ES-I3 (cell line): ENCODE data around the gene WDR7.

ENCODE experiments used
- H3K36me3 ChIP-seq: 2 replicates; pipeline ENCODE4 v1.6.1; 2013; ENCODE audit warnings: mild to moderate bottlenecking, low read length, control low read depth, moderate library complexity; ENCODE audit not compliant: insufficient read depth
- H3K4me1 ChIP-seq: 2 replicates; pipeline ENCODE4 v1.6.1; 2013; ENCODE audit warnings: mild to moderate bottlenecking, control low read depth, low read length; ENCODE audit not compliant: insufficient read depth
- H3K9ac ChIP-seq: 2 replicates; pipeline ENCODE4 v1.6.1; 2013; ENCODE audit warnings: low read depth, mild to moderate bottlenecking, low read length, moderate library complexity
- H3K9me3 ChIP-seq: 2 replicates; pipeline ENCODE4 v1.6.1; 2013; ENCODE audit warnings: mild to moderate bottlenecking, low read length, moderate library complexity; ENCODE audit not compliant: control insufficient read depth, insufficient read depth

The WDR7 gene

DNA sequence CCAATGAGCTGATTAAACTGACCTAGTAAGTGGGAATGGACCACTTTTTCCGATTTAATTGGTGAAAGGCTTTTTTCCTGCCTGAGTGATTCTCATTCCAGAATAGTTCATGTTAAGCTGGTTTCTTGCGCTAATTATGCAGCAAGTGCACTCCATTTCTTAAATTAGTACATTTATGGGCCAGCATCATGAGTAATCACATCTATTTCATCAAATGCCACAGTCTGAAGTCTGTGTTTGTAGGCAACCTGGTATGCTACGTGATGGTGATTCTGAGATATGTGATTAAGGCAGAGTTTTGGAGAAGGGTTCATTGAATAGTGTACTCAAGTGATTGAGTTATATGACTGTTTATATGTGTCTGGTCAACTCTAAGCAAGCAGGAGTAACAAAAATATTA is 367.7 kb downstream of the WDR7 start:
- Histone ChIP-seq H3K4me1 (0 out of 2 replicates have a peak, but pooled peaks cover 3% of the 10 kb centered on the region), H3K9ac (no peak overlapping the region), H3K36me3 (no peaks in the 10 kb centered on the region), H3K9me3 (no peaks in the 10 kb centered on the region)

DNA sequence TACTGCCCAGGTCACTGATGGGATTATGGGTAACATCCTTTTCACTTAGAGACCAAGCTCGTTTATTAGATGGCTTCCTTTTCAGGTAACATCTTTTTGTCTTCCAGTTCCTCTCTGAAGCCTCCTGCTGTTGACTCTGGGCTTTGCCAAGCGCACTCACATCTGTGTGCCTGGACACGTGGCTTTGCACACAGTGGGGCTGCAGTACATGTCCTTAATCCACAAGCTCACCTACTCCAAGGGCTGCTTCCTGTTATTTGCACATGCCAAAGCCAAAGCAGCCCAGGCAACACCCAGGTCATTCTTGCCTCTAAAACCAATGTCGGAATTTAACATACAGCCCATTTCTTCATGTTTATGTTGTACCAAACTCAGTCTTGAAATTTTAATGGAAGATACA is 371.6 kb downstream of the WDR7 start:
- no peaks in the 10 kb centered on the region for H3K9me3 ChIP-seq
- H3K9ac ChIP-seq: no peak overlapping the region
- H3K36me3 ChIP-seq: no peaks in the 10 kb centered on the region
- 0 out of 2 replicates have a peak, but pooled peaks cover 6% of the 10 kb centered on the region for H3K4me1 ChIP-seq

DNA sequence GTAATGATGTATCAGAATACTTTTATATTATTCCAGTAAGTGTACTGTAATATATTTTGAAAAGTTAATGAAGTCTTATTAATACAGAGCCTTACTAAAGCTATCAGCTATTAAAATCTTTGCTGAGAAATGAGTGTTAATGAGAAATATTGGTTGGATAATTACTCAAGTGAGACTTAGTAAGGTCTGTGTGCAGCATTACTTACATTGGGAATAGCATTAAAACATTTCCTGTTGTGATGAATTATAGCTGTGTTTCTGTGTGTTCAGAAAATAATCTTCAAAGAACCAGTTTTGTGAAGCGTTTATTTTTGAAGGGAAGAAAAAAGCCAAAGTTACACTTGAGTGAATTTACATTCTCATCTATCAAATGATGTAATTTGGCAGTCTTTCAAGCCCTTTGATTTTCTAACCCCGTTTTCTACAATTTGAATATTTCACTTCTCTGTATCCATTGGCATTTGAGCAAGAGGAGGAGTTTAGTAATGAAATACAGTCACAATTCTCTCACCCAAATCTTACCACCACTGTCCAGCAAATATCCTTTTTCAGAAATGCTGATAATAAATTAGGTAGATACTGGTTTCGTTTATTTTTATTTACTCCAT is 372.2 kb downstream of the WDR7 start:
- Histone ChIP-seq H3K36me3 (no peaks in the 10 kb centered on the region), H3K9ac (no peak overlapping the region), H3K4me1 (0 out of 2 replicates have a peak, but pooled peaks cover 6% of the 10 kb centered on the region)

DNA sequence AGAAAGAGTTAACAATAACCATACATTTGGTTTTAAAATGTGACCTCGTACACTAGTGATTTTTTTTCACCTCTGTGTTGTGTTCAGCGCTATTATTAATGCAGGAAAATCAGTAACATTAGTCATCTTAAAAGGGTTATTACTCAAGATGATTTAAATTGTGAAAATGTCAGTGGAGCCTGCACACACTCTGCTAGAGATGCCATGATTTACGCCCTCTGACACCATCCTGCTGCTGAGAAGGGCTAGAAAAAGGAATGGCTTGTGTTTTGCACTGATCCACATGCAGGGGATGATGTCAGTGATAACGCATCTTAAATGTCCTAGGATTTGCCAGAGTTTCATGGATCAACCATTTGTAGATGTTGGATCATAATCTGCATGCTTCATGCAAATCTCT is 374.4 kb downstream of the WDR7 start:
- Histone ChIP-seq H3K36me3 (no peaks in the 10 kb centered on the region), H3K4me1 (0 out of 2 replicates have a peak, but pooled peaks cover 6% of the 10 kb centered on the region), H3K9me3 (no peaks in the 10 kb centered on the region), H3K9ac (no peak overlapping the region)

More for the DNA sequence above, 372.2 kb downstream of the WDR7 start:
- H3K9me3 ChIP-seq: no peaks in the 10 kb centered on the region

DNA sequence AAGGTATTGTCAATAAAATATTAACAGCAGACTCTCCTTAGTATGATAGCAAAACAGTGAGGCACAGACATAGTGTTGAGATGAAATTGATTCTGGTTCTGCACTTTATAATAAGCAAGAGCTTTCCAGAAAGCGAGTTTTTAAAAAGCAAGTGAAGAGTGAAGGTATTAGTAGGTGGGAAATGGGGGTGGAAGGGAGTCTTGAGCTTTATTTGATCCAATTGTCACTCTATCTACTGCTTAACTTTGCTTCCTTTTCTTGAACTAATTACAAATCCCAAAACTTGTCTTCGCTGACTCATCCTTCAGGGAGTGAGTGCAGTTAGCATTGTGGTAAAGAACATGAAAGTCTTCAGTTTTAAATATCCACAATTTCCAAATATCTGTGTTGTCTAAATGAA is 375.2 kb downstream of the WDR7 start:
- H3K9ac ChIP-seq: no peak overlapping the region
- H3K36me3 ChIP-seq: no peaks in the 10 kb centered on the region
- H3K4me1 ChIP-seq: peaks cover 11% of the 10 kb centered on the region; the same call in 1 of the 2 replicates
- H3K9me3 ChIP-seq: no peaks in the 10 kb centered on the region

DNA sequence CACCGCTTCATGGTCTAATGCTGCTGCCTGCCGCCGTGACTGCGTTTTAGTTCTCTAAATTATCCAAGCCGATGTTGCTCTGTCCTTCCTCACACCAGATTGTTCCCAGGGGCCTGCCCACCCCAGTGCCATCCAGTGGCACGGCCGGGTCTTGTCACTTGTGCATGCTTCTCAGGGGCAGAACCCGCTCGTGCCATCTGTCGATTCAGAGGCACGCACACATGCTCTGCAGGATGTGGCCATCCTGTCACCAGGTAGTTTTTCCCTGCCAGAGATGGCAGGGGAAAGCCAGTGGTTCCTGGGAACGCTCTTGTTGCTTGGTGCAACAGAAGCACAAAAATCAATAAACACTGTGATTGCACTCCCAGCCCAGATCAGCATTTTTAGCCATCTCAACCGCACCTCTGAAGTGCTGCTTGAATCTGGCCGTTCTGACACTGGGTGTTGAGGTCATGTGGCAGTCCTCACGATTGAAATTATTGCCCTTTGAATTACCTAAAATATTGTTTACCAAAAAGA is 376.1 kb downstream of the WDR7 start:
- peaks cover 11% of the 10 kb centered on the region; the same call in 1 of the 2 replicates for H3K4me1 ChIP-seq
- no peaks in the 10 kb centered on the region for H3K36me3 ChIP-seq
- no peak overlapping the region for H3K9ac ChIP-seq
- H3K9me3 ChIP-seq: no peaks in the 10 kb centered on the region

DNA sequence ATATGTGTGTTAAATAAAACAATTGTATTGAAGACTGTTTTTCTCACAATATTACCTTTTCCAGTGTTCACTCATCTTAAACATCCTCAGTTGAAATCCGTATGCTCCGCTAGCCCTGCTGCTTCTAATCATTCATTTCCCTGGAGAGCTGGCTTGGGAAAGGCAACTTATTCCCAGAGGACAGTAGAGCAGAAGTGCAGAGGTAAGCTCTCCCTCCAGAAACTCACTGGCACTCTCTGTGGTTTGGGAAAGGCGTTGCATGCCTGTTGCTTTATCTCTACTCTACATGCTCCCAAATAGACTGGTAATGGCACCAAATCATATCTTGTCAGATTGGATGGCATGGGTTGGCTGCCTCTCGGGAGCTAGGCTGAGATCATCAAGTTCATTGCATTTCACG is 378.6 kb downstream of the WDR7 start:
- Histone ChIP-seq H3K9me3 (no peaks in the 10 kb centered on the region), H3K4me1 (peaks cover 11% of the 10 kb centered on the region; the same call in 1 of the 2 replicates), H3K9ac (no peak overlapping the region), H3K36me3 (no peaks in the 10 kb centered on the region)

DNA sequence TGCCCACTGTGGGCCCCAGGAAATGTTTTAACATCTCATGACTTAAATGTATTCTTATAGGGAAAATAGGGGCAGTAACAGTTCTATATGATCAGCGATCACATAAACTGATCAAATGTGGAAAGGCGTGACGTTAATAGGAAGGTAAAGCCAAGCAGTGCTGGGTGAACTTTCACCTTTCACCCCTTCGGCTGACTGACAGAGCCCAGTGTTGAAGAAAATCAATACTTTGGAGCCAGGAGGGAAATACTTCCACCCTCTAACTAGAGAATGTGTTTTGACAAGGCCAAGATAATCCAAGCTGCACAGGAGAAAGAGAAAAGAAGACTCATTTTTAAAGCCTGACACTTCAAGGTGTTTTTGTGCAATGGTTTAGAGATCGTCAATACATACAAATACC is 379.3 kb downstream of the WDR7 start:
- Histone ChIP-seq H3K9me3 (no peaks in the 10 kb centered on the region), H3K36me3 (no peaks in the 10 kb centered on the region), H3K9ac (no peak overlapping the region), H3K4me1 (peaks cover 11% of the 10 kb centered on the region; the same call in 1 of the 2 replicates)

DNA sequence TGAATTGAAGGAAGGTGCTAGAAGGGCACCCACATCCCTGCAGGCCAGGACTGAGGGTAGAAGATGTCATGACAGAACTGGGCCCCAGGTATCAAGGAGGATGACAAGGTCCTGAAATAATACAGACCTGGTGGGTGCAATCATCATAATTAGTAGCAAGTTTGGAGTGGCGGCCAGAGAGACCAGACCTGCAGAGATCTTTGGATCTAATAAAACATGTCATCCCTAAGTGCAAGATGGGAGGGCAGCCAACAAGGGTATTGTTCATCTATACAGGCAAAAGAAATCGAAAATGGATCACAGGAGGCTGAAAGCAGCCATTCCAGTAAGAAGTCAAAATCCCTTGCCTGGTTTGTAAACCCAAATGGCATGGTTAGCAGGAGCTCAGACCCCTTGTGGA is 384.4 kb downstream of the WDR7 start:
- Histone ChIP-seq H3K36me3 (no peaks in the 10 kb centered on the region), H3K9ac (no peak overlapping the region), H3K4me1 (peaks cover 5% of the 10 kb centered on the region; the same call in 1 of the 2 replicates), H3K9me3 (no peaks in the 10 kb centered on the region)

DNA sequence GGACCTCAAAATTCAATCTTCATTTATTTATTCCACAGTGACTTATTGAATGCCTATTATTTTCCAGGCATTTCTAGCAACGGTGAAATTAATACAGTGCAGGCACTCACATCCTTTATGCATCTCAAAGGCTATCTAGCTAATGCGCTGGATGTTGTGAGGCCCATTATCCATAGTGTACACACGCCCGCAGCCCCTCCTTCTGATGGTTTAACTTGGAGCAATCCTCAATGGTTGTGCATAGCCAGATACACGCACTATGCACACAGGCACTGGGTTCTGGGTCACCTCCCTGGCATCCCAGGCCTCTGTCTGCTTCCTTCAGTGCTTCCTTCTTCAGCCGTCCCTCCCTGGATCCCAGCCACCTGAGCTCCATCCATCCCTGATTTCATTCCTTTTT is 387.2 kb downstream of the WDR7 start:
- no peak overlapping the region for H3K9ac ChIP-seq
- no peaks in the 10 kb centered on the region for H3K9me3 ChIP-seq
- no peaks in the 10 kb centered on the region for H3K36me3 ChIP-seq
- H3K4me1 ChIP-seq: no peaks in the 10 kb centered on the region

DNA sequence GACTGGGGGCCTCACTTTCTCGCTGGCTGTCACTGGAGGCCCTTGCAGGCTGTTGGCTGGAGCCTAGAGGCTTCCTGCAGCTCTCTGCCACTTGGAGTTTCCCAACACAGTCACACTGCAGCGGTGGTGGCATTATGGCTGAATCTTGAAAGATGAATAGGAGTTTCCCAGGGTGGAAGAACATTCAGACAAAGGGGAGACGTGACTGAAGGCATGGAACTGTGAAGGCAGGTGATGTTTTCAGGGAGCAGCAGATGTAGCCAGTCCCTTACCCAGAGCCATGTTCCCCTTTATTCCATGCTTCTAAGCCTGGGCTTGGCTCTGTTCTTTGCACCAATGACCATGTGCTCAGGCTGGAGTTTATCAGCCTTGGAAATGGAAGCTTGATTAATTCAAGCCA is 389.0 kb downstream of the WDR7 start:
- H3K36me3 ChIP-seq: no peaks in the 10 kb centered on the region
- no peaks in the 10 kb centered on the region for H3K9me3 ChIP-seq

DNA sequence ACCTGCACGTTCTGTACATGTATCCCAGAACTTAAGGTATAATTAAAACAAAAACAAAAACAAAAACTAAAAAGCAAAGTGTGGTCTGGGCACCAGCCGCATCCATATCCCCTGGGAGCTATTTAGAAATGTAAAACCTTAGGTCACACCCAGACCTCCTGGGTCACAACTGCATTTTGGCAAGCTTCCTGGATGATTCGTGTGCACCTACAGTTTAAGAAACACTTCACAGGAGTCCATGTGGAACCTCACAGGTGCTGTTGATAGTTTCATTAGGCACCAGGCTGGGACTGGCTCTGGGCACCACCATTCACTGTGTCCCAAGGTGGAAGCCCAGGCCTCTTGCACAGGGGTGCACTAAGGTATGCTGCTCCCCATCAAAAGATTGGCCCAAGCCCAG is 392.1 kb downstream of the WDR7 start:
- Histone ChIP-seq H3K36me3 (no peaks in the 10 kb centered on the region; the same call in 1 of the 2 replicates), H3K9me3 (peaks cover 6% of the 10 kb centered on the region; the same call in 1 of the 2 replicates), H3K9ac (no peak overlapping the region), H3K4me1 (no peaks in the 10 kb centered on the region)

More for the DNA sequence above, 389.0 kb downstream of the WDR7 start:
- Histone ChIP-seq H3K4me1 (no peaks in the 10 kb centered on the region), H3K9ac (no peak overlapping the region)

DNA sequence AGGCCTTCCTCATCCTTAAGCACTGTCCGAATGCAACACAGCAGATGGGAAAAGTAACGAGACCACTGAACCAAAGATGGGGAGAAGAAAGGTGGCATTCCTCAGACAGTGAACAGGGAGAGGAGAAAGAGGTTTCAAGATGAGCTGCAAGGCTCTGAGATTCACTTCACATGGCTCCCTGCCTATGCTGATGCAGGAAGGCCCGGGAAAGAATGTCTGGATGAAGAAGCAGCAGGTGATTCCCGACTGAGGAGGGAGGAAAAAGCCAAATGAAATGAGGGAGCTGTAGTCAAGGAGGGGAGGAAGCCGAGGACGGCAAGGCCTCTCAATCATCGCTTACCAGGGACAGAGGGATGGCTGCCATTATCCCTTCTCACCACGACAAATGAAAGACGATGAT is 397.2 kb downstream of the WDR7 start:
- H3K9me3 ChIP-seq: peaks cover 6% of the 10 kb centered on the region; the same call in 1 of the 2 replicates
- H3K4me1 ChIP-seq: no peaks in the 10 kb centered on the region

DNA sequence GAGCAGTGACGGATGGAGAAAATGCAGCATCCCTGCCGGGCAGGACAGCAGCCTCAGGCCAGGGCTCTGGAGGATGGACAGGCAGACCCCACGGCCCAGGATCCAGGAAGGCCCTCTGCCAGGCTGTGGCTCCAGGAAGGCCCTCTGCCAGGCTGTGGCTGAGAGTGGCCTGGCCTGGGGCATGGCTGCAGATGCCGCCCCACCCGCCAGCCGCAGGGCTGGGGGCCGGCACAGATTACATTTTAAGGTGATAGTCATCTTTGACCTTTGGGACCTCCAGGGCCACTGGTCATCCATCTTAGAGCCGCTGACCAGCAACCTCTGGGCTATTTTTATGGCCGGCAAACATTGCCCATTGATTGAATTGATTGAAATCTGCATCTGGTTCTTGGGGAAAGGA is 397.7 kb downstream of the WDR7 start:
- no peaks in the 10 kb centered on the region for H3K4me1 ChIP-seq
- H3K9ac ChIP-seq: no peak overlapping the region
- peaks cover 10% of the 10 kb centered on the region; the same call in 1 of the 2 replicates for H3K9me3 ChIP-seq
- no peaks in the 10 kb centered on the region; the same call in 1 of the 2 replicates for H3K36me3 ChIP-seq

More for the DNA sequence above, 397.2 kb downstream of the WDR7 start:
- H3K9ac ChIP-seq: no peak overlapping the region
- H3K36me3 ChIP-seq: no peaks in the 10 kb centered on the region; the same call in 1 of the 2 replicates

DNA sequence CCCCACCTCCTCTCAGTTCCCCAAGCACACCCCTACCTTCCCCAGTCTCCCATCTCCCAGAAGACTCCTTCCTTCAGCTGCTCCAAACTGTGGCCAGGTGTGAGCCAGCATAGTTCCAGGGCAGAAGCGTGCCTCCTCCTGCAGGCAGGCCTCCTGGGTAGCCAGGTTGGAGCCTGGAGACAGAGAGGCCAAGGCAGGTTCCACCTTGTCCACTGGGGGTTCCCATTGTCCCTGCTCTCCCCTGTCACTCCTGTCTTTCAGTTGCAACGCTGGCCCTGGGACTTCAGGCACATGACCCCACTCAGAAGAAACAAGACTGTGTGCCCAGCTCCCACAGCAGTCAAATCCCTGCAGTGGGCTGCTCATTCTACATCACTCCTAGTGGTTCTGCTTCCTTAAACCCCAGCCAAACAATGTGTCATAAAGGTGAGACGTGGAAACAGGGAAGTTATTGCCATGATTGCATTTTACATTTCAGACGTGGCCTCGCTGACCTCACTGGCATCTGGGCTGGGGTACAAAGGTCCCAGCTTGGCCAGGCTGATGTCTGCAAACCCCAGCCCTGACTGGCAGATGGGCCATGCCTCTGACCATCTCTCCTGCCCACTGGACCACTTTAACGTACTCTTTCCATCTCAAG is 399.3 kb downstream of the WDR7 start:
- Histone ChIP-seq H3K9ac (no peak overlapping the region), H3K36me3 (peaks cover 3% of the 10 kb centered on the region; the same call in 1 of the 2 replicates), H3K9me3 (peaks cover 21% of the 10 kb centered on the region), H3K4me1 (no peaks in the 10 kb centered on the region)
